Peyer's patch (tissue), 4 donors: ENCODE data around the gene MT1X. TPM values are rescaled to one million over a fixed set of nuclear protein-coding genes. Genes with fewer than 3 reads are reported as not detected.

ENCODE experiments used
- DNase-seq, 3 donors: peaks; one replicate each; pipeline ENCODE4 v3.0.0-alpha.2; 2017 to 2019
- H3K27ac ChIP-seq, 4 donors: fragments of 200-600 bp; sonication (generic); one replicate each; pipeline ENCODE4 v1.5.1; 2016 to 2019
- H3K27me3 ChIP-seq, 2 donors: fragments of 200-600 bp; sonication (generic); one replicate each; pipeline ENCODE4 v1.5.1; 2019
- H3K36me3 ChIP-seq, 3 donors: fragments of 200-600 bp; sonication (generic); one replicate each; pipeline ENCODE4 v1.5.1; 2016 to 2019
- H3K4me1 ChIP-seq, 4 donors: fragments of 200-600 bp; sonication (generic); one replicate each; pipeline ENCODE4 v1.5.1; 2016 to 2019
- H3K4me3 ChIP-seq, 4 donors: fragments of 200-600 bp; sonication (generic); 1 replicate in 3 of 4; 2 replicates in 1 of 4; pipeline ENCODE4 v1.5.1; 2016 to 2019; ENCODE audit warnings: mild to moderate bottlenecking in 1 of 4
- H3K9me3 ChIP-seq, 4 donors: fragments of 200-600 bp; sonication (generic); one replicate each; pipeline ENCODE4 v1.5.1; 2016 to 2019; ENCODE audit warnings: mild to moderate bottlenecking in 1 of 4
- POLR2A ChIP-seq, 2 donors: fragments of 450-650 bp; IDR thresholded peaks; one replicate each; pipeline ENCODE4 v1.5.1; 2017; ENCODE audit warnings: antibody characterized with exemption in 2 of 2, mild to moderate bottlenecking in 2 of 2, moderate library complexity in 2 of 2
- total RNA-seq, 4 donors: library from RNA; depleted of rRNA; stranded (reverse); fragments of >200 nt; gene quantifications; one replicate each; pipeline ENCODE4 v1.1.0, GENCODE V29; 2016
- TF ChIP-seq, protein P1 (sequence below), 6 experiments: fragments of 450-650 bp in 4 of 6; fragments of 200-600 bp in 2 of 6; sonication (generic) in 1 of 6; IDR thresholded peaks; one replicate each; pipeline ENCODE4 v1.5.1; 2017 to 2019; ENCODE audit warnings: antibody characterized with exemption in 6 of 6, mild to moderate bottlenecking in 3 of 6, moderate library complexity in 1 of 6

The MT1X gene
- total RNA-seq, 4 donors from 2014 or later: 121 to 1,155 (median 305) TPM

GRCh38 chr16:56686758-56687157 is 4.5 kb downstream of the MT1X start:
- no peak for DNase-seq
- peaks cover 0 to 3% (median 0%) of the 10 kb centered on the region in 4 donors for H3K9me3 ChIP-seq
- H3K4me3 ChIP-seq: no peak overlapping the region
- TF ChIP-seq, protein P1, sequence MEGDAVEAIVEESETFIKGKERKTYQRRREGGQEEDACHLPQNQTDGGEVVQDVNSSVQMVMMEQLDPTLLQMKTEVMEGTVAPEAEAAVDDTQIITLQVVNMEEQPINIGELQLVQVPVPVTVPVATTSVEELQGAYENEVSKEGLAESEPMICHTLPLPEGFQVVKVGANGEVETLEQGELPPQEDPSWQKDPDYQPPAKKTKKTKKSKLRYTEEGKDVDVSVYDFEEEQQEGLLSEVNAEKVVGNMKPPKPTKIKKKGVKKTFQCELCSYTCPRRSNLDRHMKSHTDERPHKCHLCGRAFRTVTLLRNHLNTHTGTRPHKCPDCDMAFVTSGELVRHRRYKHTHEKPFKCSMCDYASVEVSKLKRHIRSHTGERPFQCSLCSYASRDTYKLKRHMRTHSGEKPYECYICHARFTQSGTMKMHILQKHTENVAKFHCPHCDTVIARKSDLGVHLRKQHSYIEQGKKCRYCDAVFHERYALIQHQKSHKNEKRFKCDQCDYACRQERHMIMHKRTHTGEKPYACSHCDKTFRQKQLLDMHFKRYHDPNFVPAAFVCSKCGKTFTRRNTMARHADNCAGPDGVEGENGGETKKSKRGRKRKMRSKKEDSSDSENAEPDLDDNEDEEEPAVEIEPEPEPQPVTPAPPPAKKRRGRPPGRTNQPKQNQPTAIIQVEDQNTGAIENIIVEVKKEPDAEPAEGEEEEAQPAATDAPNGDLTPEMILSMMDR (IDR thresholded peaks at IDR 0.05): no peak
- TF ChIP-seq POLR2A (IDR thresholded peaks at IDR 0.05): no peak
- H3K36me3 ChIP-seq: no peaks in the 10 kb centered on the region
- H3K4me1 ChIP-seq: peaks cover 0 to 13% (median 7%) of the 10 kb centered on the region in 4 donors
- no peaks in the 10 kb centered on the region for H3K27me3 ChIP-seq
- no peak overlapping the region for H3K27ac ChIP-seq

GRCh38 chr16:56688762-56689161 is 6.5 kb downstream of the MT1X start:
- no peaks in the 10 kb centered on the region for H3K36me3 ChIP-seq
- TF ChIP-seq POLR2A (IDR thresholded peaks at IDR 0.05): no peak
- TF ChIP-seq, protein P1 (IDR thresholded peaks at IDR 0.05): no peak
- H3K27ac ChIP-seq: no peak overlapping the region
- no peak overlapping the region for H3K4me3 ChIP-seq
- no peaks in the 10 kb centered on the region for H3K27me3 ChIP-seq
- DNase-seq: no peak
- H3K9me3 ChIP-seq: peaks cover 0 to 3% (median 0%) of the 10 kb centered on the region in 4 donors
- peaks cover 0 to 2% (median 0%) of the 10 kb centered on the region in 4 donors for H3K4me1 ChIP-seq

GRCh38 chr16:56689171-56689570 is 6.9 kb downstream of the MT1X start:
- TF ChIP-seq, protein P1 (IDR thresholded peaks at IDR 0.05): no peak
- TF ChIP-seq POLR2A (IDR thresholded peaks at IDR 0.05): no peak
- Histone ChIP-seq H3K36me3 (no peaks in the 10 kb centered on the region), H3K4me1 (no peaks in the 10 kb centered on the region), H3K27ac (no peak overlapping the region), H3K9me3 (peaks cover 0 to 3% (median 0%) of the 10 kb centered on the region in 4 donors), H3K27me3 (no peaks in the 10 kb centered on the region), H3K4me3 (no peak overlapping the region)
- no peak for DNase-seq

DNA sequence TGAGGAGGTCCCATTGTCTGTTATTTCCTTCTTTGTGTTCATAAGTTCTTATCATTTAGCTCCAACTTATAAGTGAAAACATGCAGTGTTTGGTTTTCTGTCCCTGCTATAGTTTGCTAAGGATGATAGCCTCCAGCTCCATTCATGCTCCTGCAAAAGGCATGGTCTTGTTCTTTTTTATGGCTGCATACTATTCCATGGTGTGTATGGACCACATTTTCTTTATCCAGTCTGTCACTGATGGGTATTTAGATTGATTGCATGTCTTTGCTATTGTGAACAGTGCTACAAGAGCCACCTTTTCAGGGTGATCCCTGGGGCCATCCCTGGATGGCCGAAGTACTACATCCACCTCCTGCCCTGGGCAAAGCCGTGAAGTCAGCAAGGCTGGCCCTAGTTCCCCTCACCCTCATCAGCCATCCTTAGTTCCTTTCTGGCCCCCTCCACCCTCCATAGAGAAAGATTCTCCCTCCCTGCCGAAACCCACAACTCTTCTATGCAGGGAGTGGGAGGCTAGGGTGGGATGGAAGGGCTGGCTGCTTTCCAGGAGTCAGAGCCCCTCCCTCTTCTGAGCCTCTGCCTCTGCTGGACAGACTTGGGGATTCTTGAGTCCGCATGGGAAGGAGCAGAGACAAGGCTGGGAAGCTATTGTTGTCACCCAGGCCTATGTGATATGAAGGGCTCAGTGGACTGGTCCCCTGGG is 8.3 kb downstream of the MT1X start:
- DNase-seq: no peak
- Histone ChIP-seq H3K27me3 (no peaks in the 10 kb centered on the region), H3K4me1 (no peaks in the 10 kb centered on the region), H3K4me3 (no peak overlapping the region), H3K27ac (no peak overlapping the region), H3K36me3 (no peaks in the 10 kb centered on the region), H3K9me3 (peaks cover 0 to 3% (median 0%) of the 10 kb centered on the region in 4 donors)
- TF ChIP-seq POLR2A (IDR thresholded peaks at IDR 0.05): no peak
- TF ChIP-seq, protein P1 (IDR thresholded peaks at IDR 0.05): no peak

DNA sequence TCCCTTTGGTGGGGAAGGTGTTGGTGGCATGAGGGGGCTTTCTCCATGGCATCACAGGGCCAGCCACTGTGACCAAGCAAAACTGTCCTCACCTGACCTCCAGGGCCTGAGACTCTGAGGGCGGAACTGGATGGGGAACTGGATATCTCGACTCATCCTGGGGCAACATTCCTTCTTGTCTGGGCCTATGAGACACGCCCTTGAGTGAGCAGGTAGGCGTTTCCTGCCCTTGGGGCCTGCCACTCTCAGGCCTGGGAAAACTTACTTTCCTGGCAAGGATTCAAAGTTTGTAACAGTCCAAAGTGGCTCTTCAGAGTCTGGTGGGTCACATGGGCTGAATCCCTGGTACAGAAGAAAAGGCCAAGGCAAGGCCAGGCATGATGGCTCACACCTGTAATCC is 9.6 kb downstream of the MT1X start:
- no peak for TF ChIP-seq POLR2A (IDR thresholded peaks at IDR 0.05)
- TF ChIP-seq, protein P1 (IDR thresholded peaks at IDR 0.05): no peak
- H3K4me1 ChIP-seq: no peaks in the 10 kb centered on the region
- no peaks in the 10 kb centered on the region for H3K27me3 ChIP-seq
- no peak overlapping the region for H3K27ac ChIP-seq
- H3K9me3 ChIP-seq: peaks cover 0 to 2% (median 0%) of the 10 kb centered on the region in 4 donors
- H3K36me3 ChIP-seq: no peaks in the 10 kb centered on the region
- no peak overlapping the region for H3K4me3 ChIP-seq
- peak in 2 of 3 donors; percentile 63 to 73 for DNase-seq
